DOHH2 (cell line): ENCODE data around the gene NINJ2.

ENCODE experiments used
- EZH2phosphoT487 ChIP-seq: fragments of 200-600 bp; sonication (generic); IDR thresholded peaks from 2 replicates; pipeline ENCODE4 v1.6.1; 2017; ENCODE audit warnings: borderline replicate concordance, mild to moderate bottlenecking, antibody characterized with exemption, low read length, moderate library complexity, mixed read lengths
- TF ChIP-seq, protein P1 (sequence below): fragments of 200-600 bp; sonication (generic); IDR thresholded peaks from one replicate; pipeline ENCODE4 v1.5.1; 2014; ENCODE audit warnings: antibody characterized with exemption, mild to moderate bottlenecking, low read depth, low read length; ENCODE audit not compliant: poor library complexity, severe bottlenecking

DNA sequence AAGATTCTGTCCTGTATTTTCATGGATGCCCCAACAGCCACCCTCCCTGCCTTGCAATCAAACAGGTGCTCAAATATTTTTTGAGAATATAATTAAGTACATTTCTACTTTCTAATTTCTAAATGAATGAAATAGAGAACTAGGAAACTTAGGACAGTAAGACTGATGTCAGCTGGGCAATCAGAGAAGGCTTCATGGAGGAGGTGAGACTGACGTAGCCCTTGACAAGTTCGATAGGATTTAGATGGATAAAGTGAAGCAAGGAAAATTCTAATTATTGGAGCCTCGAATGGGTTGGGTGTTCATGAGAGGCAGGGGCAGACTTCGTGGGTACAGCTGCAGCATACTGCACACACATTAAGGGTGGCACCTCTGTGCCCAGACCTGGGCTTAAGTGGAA lies 36.0 kb downstream of the NINJ2 start:
- TF ChIP-seq, protein P1, sequence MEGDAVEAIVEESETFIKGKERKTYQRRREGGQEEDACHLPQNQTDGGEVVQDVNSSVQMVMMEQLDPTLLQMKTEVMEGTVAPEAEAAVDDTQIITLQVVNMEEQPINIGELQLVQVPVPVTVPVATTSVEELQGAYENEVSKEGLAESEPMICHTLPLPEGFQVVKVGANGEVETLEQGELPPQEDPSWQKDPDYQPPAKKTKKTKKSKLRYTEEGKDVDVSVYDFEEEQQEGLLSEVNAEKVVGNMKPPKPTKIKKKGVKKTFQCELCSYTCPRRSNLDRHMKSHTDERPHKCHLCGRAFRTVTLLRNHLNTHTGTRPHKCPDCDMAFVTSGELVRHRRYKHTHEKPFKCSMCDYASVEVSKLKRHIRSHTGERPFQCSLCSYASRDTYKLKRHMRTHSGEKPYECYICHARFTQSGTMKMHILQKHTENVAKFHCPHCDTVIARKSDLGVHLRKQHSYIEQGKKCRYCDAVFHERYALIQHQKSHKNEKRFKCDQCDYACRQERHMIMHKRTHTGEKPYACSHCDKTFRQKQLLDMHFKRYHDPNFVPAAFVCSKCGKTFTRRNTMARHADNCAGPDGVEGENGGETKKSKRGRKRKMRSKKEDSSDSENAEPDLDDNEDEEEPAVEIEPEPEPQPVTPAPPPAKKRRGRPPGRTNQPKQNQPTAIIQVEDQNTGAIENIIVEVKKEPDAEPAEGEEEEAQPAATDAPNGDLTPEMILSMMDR: no peak
- TF ChIP-seq EZH2phosphoT487: no peak
